Heart left ventricle (tissue), 16 donors: ENCODE data around the gene WSCD2. TPM values are rescaled to one million over a fixed set of nuclear protein-coding genes. Genes with fewer than 3 reads are reported as not detected.
A peak's percentile ranks its signal among the peaks of the same experiment; 100 is the strongest.

Experiments used
- ATAC-seq, 4 donors: fragments of 200-7000 bp; cut with Tn5 transposase; one replicate each; pipeline ENCODE4 v1.9.1; 2020 to 2022; ENCODE audit warnings: moderate library complexity in 4 of 4, mild to moderate bottlenecking in 3 of 4, moderate number of reproducible peaks in 1 of 4
- DNase-seq, 5 donors: peaks; one replicate each; pipeline ENCODE4 v3.0.0-alpha.2; 2020
- H3K27ac ChIP-seq, 12 donors: fragments of 200-600 bp; sonication (generic) in 4 of 12; one replicate each; pipeline versions ENCODE4 v1.5.0 to v1.8.0; 2016 to 2022; ENCODE audit warnings: mild to moderate bottlenecking in 2 of 12
- H3K27me3 ChIP-seq, 9 donors: fragments of 200-600 bp; sonication (generic) in 2 of 9; one replicate each; pipeline versions ENCODE4 v1.5.1 to v1.8.0; 2016 to 2022; ENCODE audit warnings: mild to moderate bottlenecking in 3 of 9
- H3K36me3 ChIP-seq, 9 donors: fragments of 200-600 bp; sonication (generic) in 2 of 9; one replicate each; pipeline versions ENCODE4 v1.5.0 to v1.8.0; 2018 to 2022; ENCODE audit warnings: mild to moderate bottlenecking in 2 of 9
- H3K4me1 ChIP-seq, 12 donors: fragments of 200-600 bp; sonication (generic) in 4 of 12; one replicate each; pipeline versions ENCODE4 v1.5.0 to v1.8.0; 2016 to 2022; ENCODE audit warnings: mild to moderate bottlenecking in 3 of 12
- H3K4me3 ChIP-seq, 12 donors: fragments of 200-600 bp; sonication (generic) in 4 of 12; one replicate each; pipeline versions ENCODE4 v1.5.0 to v1.8.0; 2017 to 2022; ENCODE audit warnings: mild to moderate bottlenecking in 9 of 12, moderate library complexity in 4 of 12
- H3K9me3 ChIP-seq, 12 donors: fragments of 200-600 bp; sonication (generic) in 4 of 12; one replicate each; pipeline versions ENCODE4 v1.5.0 to v1.8.0; 2016 to 2022; ENCODE audit warnings: mild to moderate bottlenecking in 1 of 12
- CTCF ChIP-seq, 12 donors: fragments of 200-600 bp; sonication (generic) in 4 of 12; IDR thresholded peaks; one replicate each; pipeline versions ENCODE4 v1.5.0 to v1.8.0; 2018 to 2022; ENCODE audit warnings: antibody characterized with exemption in 12 of 12, mild to moderate bottlenecking in 5 of 12
- POLR2A ChIP-seq, 2 donors: fragments of 450-650 bp; IDR thresholded peaks; one replicate each; pipeline ENCODE4 v1.6.1; 2017; ENCODE audit warnings: antibody characterized with exemption in 2 of 2, mild to moderate bottlenecking in 2 of 2, moderate library complexity in 2 of 2
- WGBS, 4 donors: extraction: QIAGEN DNeasy Blood & Tissue Kit in 2 of 4; methylation state at CpG; one replicate each; pipeline versions ENCODE4 v1.1.5 to v1.1.7; 2013 to 2018; 5-methylcytosine and 5-hydroxymethylcytosine counted together
- intact Hi-C, 10 donors: fragments of 100-400 bp; cut with DNase I; formaldehyde crosslinking; loops; one replicate each; pipeline versions ENCODE4 v1.11.1 to v1.14.2; 2022
- polyA plus RNA-seq, 2 donors: library from polyadenylated mRNA; stranded (reverse); fragments of 200-250 nt; gene quantifications; one replicate each; pipeline ENCODE4 v1.2.3, GENCODE V29; 2013
- total RNA-seq, 9 donors: library from RNA; depleted of rRNA in 2 of 9; stranded (reverse); fragments of >200 nt in 2 of 9; fragmentation: NEBNext Ultra II Directional in 3 of 9; extraction: Animal tissue kit (Norgen Biotek cat#: 25700) in 3 of 9; gene quantifications; one replicate each; pipeline versions ENCODE4 v1.1.0 to v1.2.4, GENCODE V29; 2016 to 2023
- donor health status: ischemic (EF 13 %, LVEDD 7.1; RV severe dilation, severe dysfunction).
- donor health status: healthy with polysubstance abuse.
- donor health status: DM: no; HTN: yes; CAD: no.
- donor health status: DM: no; HTN: no; CAD: no.
- donor health status: ischemic (EF 25% LVEDD 6.9; RV normal size, moderate dysfunction).
- donor health status: ischemic (EF 25% LVEDD 5.7; RV mildly dilated, moderate dysfunction).
- donor health status: healthy.
- donor health status: DM: yes; HTN: yes; CAD: no.
- donor health status: ischemic (EF 35%, LVEDD 5.7; RV mildly dilated, moderate dysfunction).
- donor health status: nonischemic (EF 11% LVEDD 7.7; RV severe dilation, severe dysfunction).
- donor health status: DM: yes; HTN: yes; CAD: no.
- donor health status: PGD.
- donor health status: ischemic (EF 29% LVEDD 5.4; RV normal size, mild dysfunction).
- donor health status: nonischemic (EF 23%, LVEDD 6.1; RV moderate dilation, normal function).

Gene WSCD2
- total and polyA plus RNA-seq, 11 donors = 0.07 to 2.5 (median 0.49) TPM; not detected in 3

GRCh38 chr12:108273217-108273616 lies 144.1 kb downstream of the WSCD2 start:
- TF ChIP-seq POLR2A (IDR thresholded peaks at IDR 0.05) = no peak
- TF ChIP-seq CTCF (IDR thresholded peaks at IDR 0.05) = no peak
- intact Hi-C loops = no loop called here
- WGBS, 4 donors = 22 to 45% (median 34%) methylated on average over 2 of the region's 2 CpGs
- ATAC-seq = no peak
- Histone ChIP-seq H3K4me1 (peaks cover 0 to 9% (median 0%) of the 10 kb centered on the region in 12 donors), H3K4me3 (no peak overlapping the region), H3K9me3 (peaks cover 0 to 5% (median 0%) of the 10 kb centered on the region in 12 donors), H3K27ac (no peak overlapping the region), H3K27me3 (no peaks in the 10 kb centered on the region), H3K36me3 (no peaks in the 10 kb centered on the region)
- no peak for DNase-seq

GRCh38 chr12:108277613-108278012 lies 148.5 kb downstream of the WSCD2 start:
- peaks cover 0 to 5% (median 0%) of the 10 kb centered on the region in 12 donors for H3K9me3 ChIP-seq
- no peaks in the 10 kb centered on the region for H3K27me3 ChIP-seq
- no peak for ATAC-seq

GRCh38 chr12:108282160-108282559 lies 153.1 kb downstream of the WSCD2 start:
- no peak for DNase-seq
- no peak for TF ChIP-seq POLR2A (IDR thresholded peaks at IDR 0.05)
- no peak for TF ChIP-seq CTCF (IDR thresholded peaks at IDR 0.05)
- H3K9me3 ChIP-seq = no peaks in the 10 kb centered on the region
- intact Hi-C loops = no loop called here
- no peaks in the 10 kb centered on the region for H3K27me3 ChIP-seq
- no peak overlapping the region for H3K4me3 ChIP-seq
- peaks cover 0 to 20% (median 0%) of the 10 kb centered on the region in 12 donors for H3K4me1 ChIP-seq
- ATAC-seq = no peak
- no peak overlapping the region for H3K27ac ChIP-seq
- WGBS, 4 donors = 28 to 43% (median 36%) methylated on average over 2 of the region's 2 CpGs
- no peaks in the 10 kb centered on the region for H3K36me3 ChIP-seq

More at GRCh38 chr12:108277613-108278012, 148.5 kb downstream of the WSCD2 start:
- peaks cover 0 to 10% (median 0%) of the 10 kb centered on the region in 12 donors for H3K4me1 ChIP-seq
- no peak overlapping the region for H3K27ac ChIP-seq
- TF ChIP-seq POLR2A (IDR thresholded peaks at IDR 0.05) = no peak
- TF ChIP-seq CTCF (IDR thresholded peaks at IDR 0.05) = no peak
- no peaks in the 10 kb centered on the region for H3K36me3 ChIP-seq
- no peak for DNase-seq
- H3K4me3 ChIP-seq = no peak overlapping the region
- intact Hi-C loops = no loop called here

- Histone ChIP-seq H3K27me3 (no peaks in the 10 kb centered on the region), H3K9me3 (no peaks in the 10 kb centered on the region), H3K4me1 (peaks cover 0 to 18% (median 0%) of the 10 kb centered on the region in 12 donors), H3K27ac (no peak overlapping the region), H3K4me3 (no peak overlapping the region), H3K36me3 (no peaks in the 10 kb centered on the region)
- DNase-seq (no peak), ATAC-seq (peak in 1 of 4 donors; percentile 50)
- WGBS, 4 donors = 46 to 59% (median 55%) methylated on average over 3 of the region's 3 CpGs
- TF ChIP-seq CTCF (IDR thresholded peaks at IDR 0.05) (no peak), POLR2A (IDR thresholded peaks at IDR 0.05) (no peak)
- intact Hi-C loops = no loop called here
These were observed 153.6 kb downstream of the WSCD2 start for GRCh38 chr12:108282676-108283075.
